ENCODE measurements around the gene PPEF2. TPM values are rescaled to one million over a fixed set of nuclear protein-coding genes. Genes with fewer than 3 reads are reported as not detected.

The PPEF2 gene
- total RNA-seq, 2 donors from 2014 or later, result not detected

Small RNA genes lying within 50 kb of the gene (small RNA-seq; reads per million reads assigned to genes)
- not detected for gene RNU2-16P

Other genes starting within 250 kb of the PPEF2 start
- gene G3BP2, start 229.0 kb downstream of the PPEF2 start, total RNA-seq, result 10 to 100 TPM; 29.7 to 65.6 TPM
- 10 to 100 TPM; 57.6 to 89.7 TPM for gene USO1, start 177.9 kb downstream of the PPEF2 start, total RNA-seq
- gene NAAA, start 38.6 kb upstream of the PPEF2 start, total RNA-seq, result 10 to 100 TPM; 10.5 to 19.7 TPM
- gene SDAD1, start 88.5 kb upstream of the PPEF2 start, total RNA-seq, result 10 to 100 TPM; 21.3 to 23.7 TPM
- gene CXCL9, start 105.1 kb upstream of the PPEF2 start, total RNA-seq, result 1 to 10 TPM in 1 of 2 donors, not detected in 1; 1.0 TPM
- gene CXCL10, start 121.0 kb upstream of the PPEF2 start, total RNA-seq, result not detected
- under 1 TPM in 1 of 2 donors, not detected in 1; 0.52 TPM for gene CXCL11, start 133.6 kb upstream of the PPEF2 start, total RNA-seq
- gene ART3, start 172.3 kb upstream of the PPEF2 start, total RNA-seq, result 1 to 10 TPM; 6.5 to 6.9 TPM
- gene NUP54, start 245.9 kb upstream of the PPEF2 start, total RNA-seq, result 10 to 100 TPM; 13.7 to 33.3 TPM